HCT116 (cell line): ENCODE measurements around the gene AFDN. TPM values are rescaled to one million over a fixed set of nuclear protein-coding genes. Genes with fewer than 3 reads are reported as not detected.

Source experiments
- ATAC-seq: fragments of 200-7000 bp; cut with Tn5 transposase; 2 replicates; pipeline ENCODE4 v1.9.1; 2020; ENCODE audit warnings: mild to moderate bottlenecking, moderate library complexity
- BruUV-seq: library from RNA; stranded (reverse); fragments of 400-500 nt; replicated peaks from 2 replicates; lab custom pipeline; 2021; lab: Mats Ljungman, UMichigan
- CTCF ChIA-PET: fragments of 300-600 bp; sonication (Branson Sonifier 250); formaldehyde crosslinking; loops from one replicate; lab custom pipeline; 2021; ENCODE audit warnings: antibody characterized with exemption; lab: Charles Lee
- POLR2A ChIA-PET: fragments of 300-600, 350-600 bp; sonication (Branson Sonifier 250); formaldehyde crosslinking; loops from one replicate; lab custom pipeline; 2021; ENCODE audit warnings: antibody characterized with exemption; lab: Charles Lee
- RAD21 ChIA-PET, 2 experiments: fragments of 300-600 bp; sonication (Branson Sonifier 250); formaldehyde crosslinking; loops; one replicate each; lab custom pipeline; 2023; ENCODE audit warnings: low total read pairs in 2 of 2; ENCODE audit not compliant: uncharacterized antibody in 2 of 2, unreplicated experiment in 2 of 2, low non-redundant PET in 1 of 2; lab: Charles Lee
- DNase-seq: peaks from one replicate; pipeline ENCODE4 v3.0.0-alpha.2; 2010; ENCODE audit warnings: low read depth, low spot score
- H2AFZ ChIP-seq: fragments of 200-600 bp; shearing (Covaris generic), sonication (generic); 2 replicates; pipeline ENCODE4 v1.6.1; 2017; ENCODE audit warnings: low read depth, mixed run types, mixed read lengths, antibody characterized with exemption, low read length; ENCODE audit not compliant: poor library complexity, severe bottlenecking
- H3K27ac ChIP-seq: 2 replicates; pipeline ENCODE4 v1.5.1; 2012; ENCODE audit warnings: low read depth, low read length
- H3K27me3 ChIP-seq: fragments of 200-600 bp; sonication (generic); 2 replicates; pipeline ENCODE4 v1.6.1; 2016; ENCODE audit warnings: mixed run types, low read length, mixed read lengths; ENCODE audit not compliant: insufficient read depth
- H3K36me3 ChIP-seq, 2 experiments: fragments of 200-500 bp in 1 of 2; fragments of 200-600 bp in 1 of 2; sonication (Bioruptor generic) in 1 of 2; sonication (generic) in 1 of 2; 2 replicates each; pipeline versions ENCODE4 v1.5.1 to v1.6.1; 2014 to 2016; ENCODE audit warnings: low read length in 2 of 2, inconsistent platforms in 1 of 2, mixed read lengths in 1 of 2, mixed run types in 1 of 2; ENCODE audit not compliant: insufficient read depth in 2 of 2, control insufficient read depth in 1 of 2
- H3K4me1 ChIP-seq, 2 experiments: fragments of 200-600 bp in 1 of 2; sonication (generic) in 1 of 2; 2 replicates each; pipeline versions ENCODE4 v1.5.1 to v1.6.1; 2012 to 2017; ENCODE audit warnings: low read length in 2 of 2, inconsistent platforms in 1 of 2, mild to moderate bottlenecking in 1 of 2, mixed read lengths in 1 of 2, mixed run types in 1 of 2, moderate library complexity in 1 of 2; ENCODE audit not compliant: insufficient read depth in 2 of 2, control insufficient read depth in 1 of 2
- H3K4me2 ChIP-seq: fragments of 200-600 bp; sonication (generic); 2 replicates; pipeline ENCODE4 v1.6.1; 2017; ENCODE audit warnings: mixed run types, low read length, mixed read lengths
- H3K4me3 ChIP-seq, 2 experiments: fragments of 200-600 bp in 1 of 2; sonication (generic) in 1 of 2; replicated peaks in 1 of 2; 2 replicates each; pipeline ENCODE4 v1.5.1; 2011 to 2016; ENCODE audit warnings: low read length in 2 of 2, control low read depth in 1 of 2, low read depth in 1 of 2, mild to moderate bottlenecking in 1 of 2, mixed read lengths in 1 of 2, mixed run types in 1 of 2
- H3K79me2 ChIP-seq: fragments of 200-600 bp; sonication (generic); 2 replicates; pipeline ENCODE4 v1.6.1; 2017; ENCODE audit warnings: mild to moderate bottlenecking, mixed run types, low read length, moderate library complexity, mixed read lengths; ENCODE audit not compliant: insufficient read depth
- H3K9ac ChIP-seq: fragments of 200-600 bp; sonication (generic); 2 replicates; pipeline ENCODE4 v1.6.1; 2016; ENCODE audit warnings: low read length, mixed read lengths
- H3K9me2 ChIP-seq: fragments of 200-600 bp; sonication (generic), shearing (Covaris generic); 2 replicates; pipeline ENCODE4 v1.6.1; 2017; ENCODE audit warnings: mixed run types, mild to moderate bottlenecking, moderate library complexity; ENCODE audit not compliant: insufficient read depth
- H3K9me3 ChIP-seq, 2 experiments: fragments of 200-500 bp in 1 of 2; fragments of 200-600 bp in 1 of 2; sonication (Bioruptor generic) in 1 of 2; sonication (generic) in 1 of 2; 2 replicates each; pipeline ENCODE4 v1.6.1; 2014 to 2017; ENCODE audit warnings: low read length in 2 of 2, mixed read lengths in 2 of 2, inconsistent platforms in 1 of 2, low read depth in 1 of 2, mild to moderate bottlenecking in 1 of 2, mixed run types in 1 of 2, moderate library complexity in 1 of 2; ENCODE audit not compliant: control insufficient read depth in 1 of 2, insufficient read depth in 1 of 2
- H4K20me1 ChIP-seq: fragments of 200-600 bp; sonication (generic), shearing (Covaris generic); 2 replicates; pipeline ENCODE4 v1.6.1; 2017; ENCODE audit warnings: mixed run types, mild to moderate bottlenecking, moderate library complexity; ENCODE audit not compliant: insufficient read depth
- CBX3 ChIP-seq: IDR thresholded peaks from 2 replicates; pipeline ENCODE4 v1.6.1; 2012; ENCODE audit warnings: low read depth
- CEBPB ChIP-seq: IDR thresholded peaks from 2 replicates; pipeline ENCODE4 v1.6.1; 2012; ENCODE audit warnings: low read depth
- EGR1 ChIP-seq: IDR thresholded peaks from 2 replicates; pipeline ENCODE4 v1.6.1; 2012; ENCODE audit warnings: low read depth
- EZH2 ChIP-seq: fragments of 200-600 bp; sonication (generic); IDR thresholded peaks from 2 replicates; pipeline ENCODE4 v1.6.1; 2017; ENCODE audit warnings: antibody characterized with exemption, mixed run types
- FOSL1 ChIP-seq: IDR thresholded peaks from 2 replicates; pipeline ENCODE4 v1.6.1; 2012; ENCODE audit warnings: low read depth
- JUND ChIP-seq: IDR thresholded peaks from 2 replicates; pipeline ENCODE4 v1.6.1; 2012
- POLR2A ChIP-seq: IDR thresholded peaks from 2 replicates; pipeline ENCODE4 v1.7.0; 2011; ENCODE audit warnings: borderline replicate concordance; ENCODE audit not compliant: insufficient read depth, insufficient read length; ENCODE audit errors: extremely low read depth
- POLR2AphosphoS5 ChIP-seq: IDR thresholded peaks from 2 replicates; pipeline ENCODE4 v1.6.1; 2011; ENCODE audit warnings: mild to moderate bottlenecking, low read depth, low read length, moderate library complexity
- RAD21 ChIP-seq: IDR thresholded peaks from 2 replicates; pipeline ENCODE4 v1.6.1; 2012; ENCODE audit warnings: low read depth, mild to moderate bottlenecking
- SIN3A ChIP-seq: IDR thresholded peaks from 2 replicates; pipeline ENCODE4 v1.6.1; 2012; ENCODE audit warnings: low read depth
- TCF7L2 ChIP-seq: IDR thresholded peaks from 2 replicates; pipeline ENCODE4 v1.7.0; 2011; ENCODE audit warnings: borderline replicate concordance, inconsistent platforms; ENCODE audit not compliant: insufficient read depth, insufficient read length; ENCODE audit errors: extremely low read depth
- YY1 ChIP-seq: IDR thresholded peaks from 2 replicates; pipeline ENCODE4 v1.6.1; 2011; ENCODE audit warnings: low read length, low read depth, moderate library complexity, mild to moderate bottlenecking; ENCODE audit not compliant: insufficient replicate concordance; ENCODE audit errors: extremely low read depth
- ZFX ChIP-seq: fragments of 450-650 bp; IDR thresholded peaks from 2 replicates; pipeline ENCODE4 v1.6.1; 2017
- ZNF274 ChIP-seq: fragments of 200-500 bp; sonication (Bioruptor generic); IDR thresholded peaks from 2 replicates; pipeline ENCODE4 v1.6.1; 2014; ENCODE audit warnings: mild to moderate bottlenecking, low read depth, low read length, inconsistent platforms
- intact Hi-C: fragments of 100-400 bp; cut with micrococcal nuclease; formaldehyde crosslinking; loops from 2 replicates; pipeline ENCODE4 v1.10.0; 2022
- total RNA-seq: library from RNA; stranded (reverse); gene quantifications from one replicate; pipeline ENCODE4 v1.2.1, GENCODE V29; 2021; ENCODE audit not compliant: unreplicated experiment
- TF ChIP-seq, protein P1 (sequence below): IDR thresholded peaks from 2 replicates; pipeline ENCODE4 v1.6.1; 2012; ENCODE audit warnings: low read depth
- TF ChIP-seq, protein P2 (sequence below): IDR thresholded peaks from 2 replicates; pipeline ENCODE4 v1.6.1; 2011; ENCODE audit warnings: mild to moderate bottlenecking, low read length, moderate library complexity; ENCODE audit not compliant: insufficient replicate concordance; ENCODE audit errors: extremely low read depth
- TF ChIP-seq, protein P3 (sequence below): IDR thresholded peaks from 2 replicates; pipeline ENCODE4 v1.6.1; 2012

Gene AFDN
- total RNA-seq, 1 experiment from 2014 or later, result 59.4 TPM

DNA sequence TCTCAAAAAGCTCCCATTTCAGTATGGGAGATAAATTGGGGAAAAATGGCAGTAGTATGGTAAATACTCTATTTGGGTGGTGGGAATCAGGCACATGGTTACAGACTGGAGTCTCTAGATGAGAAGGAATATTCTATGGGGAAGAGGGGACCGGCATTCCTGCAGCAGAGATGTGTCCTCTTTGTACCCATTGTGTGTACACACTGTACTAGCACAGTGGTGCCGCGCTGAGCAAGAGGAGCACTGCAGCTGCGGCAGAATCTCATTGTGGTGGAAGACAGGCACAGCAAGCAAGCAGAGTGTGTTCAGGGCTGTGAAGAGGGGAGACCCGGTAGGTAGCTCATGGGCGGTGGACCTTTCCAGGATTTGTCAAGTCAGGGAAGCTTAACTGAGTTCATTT, 13.0 kb downstream of the AFDN start:
- no peak for DNase-seq
- no TSS peak for BruUV-seq
- intact Hi-C loops, result no loop called here
- H3K36me3 ChIP-seq, result no peaks in the 10 kb centered on the region
- H3K27me3 ChIP-seq, result no peaks in the 10 kb centered on the region
- TF ChIP-seq FOSL1 (no peak), CBX3 (no peak), JUND (no peak)
- no peak overlapping the region for H3K27ac ChIP-seq
- ATAC-seq, result no peak
- ChIA-PET CTCF (no interaction called here), POLR2A (no interaction called here), RAD21 (no interaction called here)
- H3K9me2 ChIP-seq, result no peaks in the 10 kb centered on the region
- H2AFZ ChIP-seq, result no peak overlapping the region
- H3K9me3 ChIP-seq, result no peaks in the 10 kb centered on the region
- H3K4me2 ChIP-seq, result no peak overlapping the region
- H4K20me1 ChIP-seq, result peaks cover 21% of the 10 kb centered on the region; the same call in 1 of the 2 replicates
- peaks cover 100% of the 10 kb centered on the region for H3K79me2 ChIP-seq
- no peak overlapping the region for H3K4me3 ChIP-seq
- no peak overlapping the region for H3K9ac ChIP-seq
- H3K4me1 ChIP-seq, result no peaks in the 10 kb centered on the region

DNA sequence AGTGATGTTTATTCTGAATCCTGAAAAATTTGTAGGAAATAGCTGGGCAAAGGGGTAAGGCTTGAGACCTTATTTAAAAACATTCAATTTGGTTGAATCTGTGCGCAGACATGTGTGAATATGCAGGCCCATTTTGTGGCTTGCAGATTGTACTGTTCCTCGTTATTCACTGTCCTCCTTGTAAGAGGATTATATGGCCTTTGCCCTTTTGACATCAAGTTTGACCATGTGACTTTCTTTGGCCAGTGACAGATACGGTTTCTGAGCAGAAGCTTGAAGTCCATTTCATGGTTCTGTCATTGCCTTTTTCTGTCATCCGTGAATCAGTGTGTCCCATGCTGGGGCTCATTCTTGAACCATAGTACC, 13.4 kb downstream of the AFDN start:
- BruUV-seq, result no TSS peak
- Histone ChIP-seq H3K4me2 (no peak overlapping the region), H3K9ac (no peak overlapping the region), H3K36me3 (no peaks in the 10 kb centered on the region), H3K9me2 (no peaks in the 10 kb centered on the region)
- ChIA-PET POLR2A (no interaction called here), RAD21 (no interaction called here)
- intact Hi-C loops, result no loop called here
- no peak for TF ChIP-seq YY1
- TF ChIP-seq RAD21, result no peak
- TF ChIP-seq, protein P1, sequence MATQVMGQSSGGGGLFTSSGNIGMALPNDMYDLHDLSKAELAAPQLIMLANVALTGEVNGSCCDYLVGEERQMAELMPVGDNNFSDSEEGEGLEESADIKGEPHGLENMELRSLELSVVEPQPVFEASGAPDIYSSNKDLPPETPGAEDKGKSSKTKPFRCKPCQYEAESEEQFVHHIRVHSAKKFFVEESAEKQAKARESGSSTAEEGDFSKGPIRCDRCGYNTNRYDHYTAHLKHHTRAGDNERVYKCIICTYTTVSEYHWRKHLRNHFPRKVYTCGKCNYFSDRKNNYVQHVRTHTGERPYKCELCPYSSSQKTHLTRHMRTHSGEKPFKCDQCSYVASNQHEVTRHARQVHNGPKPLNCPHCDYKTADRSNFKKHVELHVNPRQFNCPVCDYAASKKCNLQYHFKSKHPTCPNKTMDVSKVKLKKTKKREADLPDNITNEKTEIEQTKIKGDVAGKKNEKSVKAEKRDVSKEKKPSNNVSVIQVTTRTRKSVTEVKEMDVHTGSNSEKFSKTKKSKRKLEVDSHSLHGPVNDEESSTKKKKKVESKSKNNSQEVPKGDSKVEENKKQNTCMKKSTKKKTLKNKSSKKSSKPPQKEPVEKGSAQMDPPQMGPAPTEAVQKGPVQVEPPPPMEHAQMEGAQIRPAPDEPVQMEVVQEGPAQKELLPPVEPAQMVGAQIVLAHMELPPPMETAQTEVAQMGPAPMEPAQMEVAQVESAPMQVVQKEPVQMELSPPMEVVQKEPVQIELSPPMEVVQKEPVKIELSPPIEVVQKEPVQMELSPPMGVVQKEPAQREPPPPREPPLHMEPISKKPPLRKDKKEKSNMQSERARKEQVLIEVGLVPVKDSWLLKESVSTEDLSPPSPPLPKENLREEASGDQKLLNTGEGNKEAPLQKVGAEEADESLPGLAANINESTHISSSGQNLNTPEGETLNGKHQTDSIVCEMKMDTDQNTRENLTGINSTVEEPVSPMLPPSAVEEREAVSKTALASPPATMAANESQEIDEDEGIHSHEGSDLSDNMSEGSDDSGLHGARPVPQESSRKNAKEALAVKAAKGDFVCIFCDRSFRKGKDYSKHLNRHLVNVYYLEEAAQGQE, result no peak
- TF ChIP-seq POLR2A, result no peak
- TF ChIP-seq CEBPB, result no peak
- TF ChIP-seq EGR1, result no peak
- TF ChIP-seq ZFX, result no peak
- TF ChIP-seq POLR2AphosphoS5, result no peak
- no peak for TF ChIP-seq SIN3A
- TF ChIP-seq, protein P2, sequence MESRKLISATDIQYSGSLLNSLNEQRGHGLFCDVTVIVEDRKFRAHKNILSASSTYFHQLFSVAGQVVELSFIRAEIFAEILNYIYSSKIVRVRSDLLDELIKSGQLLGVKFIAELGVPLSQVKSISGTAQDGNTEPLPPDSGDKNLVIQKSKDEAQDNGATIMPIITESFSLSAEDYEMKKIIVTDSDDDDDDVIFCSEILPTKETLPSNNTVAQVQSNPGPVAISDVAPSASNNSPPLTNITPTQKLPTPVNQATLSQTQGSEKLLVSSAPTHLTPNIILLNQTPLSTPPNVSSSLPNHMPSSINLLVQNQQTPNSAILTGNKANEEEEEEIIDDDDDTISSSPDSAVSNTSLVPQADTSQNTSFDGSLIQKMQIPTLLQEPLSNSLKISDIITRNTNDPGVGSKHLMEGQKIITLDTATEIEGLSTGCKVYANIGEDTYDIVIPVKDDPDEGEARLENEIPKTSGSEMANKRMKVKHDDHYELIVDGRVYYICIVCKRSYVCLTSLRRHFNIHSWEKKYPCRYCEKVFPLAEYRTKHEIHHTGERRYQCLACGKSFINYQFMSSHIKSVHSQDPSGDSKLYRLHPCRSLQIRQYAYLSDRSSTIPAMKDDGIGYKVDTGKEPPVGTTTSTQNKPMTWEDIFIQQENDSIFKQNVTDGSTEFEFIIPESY, result no peak
- no peak for TF ChIP-seq EZH2
- TF ChIP-seq FOSL1, result no peak
- TF ChIP-seq, protein P3, sequence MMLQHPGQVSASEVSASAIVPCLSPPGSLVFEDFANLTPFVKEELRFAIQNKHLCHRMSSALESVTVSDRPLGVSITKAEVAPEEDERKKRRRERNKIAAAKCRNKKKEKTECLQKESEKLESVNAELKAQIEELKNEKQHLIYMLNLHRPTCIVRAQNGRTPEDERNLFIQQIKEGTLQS, result no peak
- TF ChIP-seq TCF7L2, result no peak
- no peak for TF ChIP-seq ZNF274
- TF ChIP-seq, all 23 proteins: peak for 0
- Histone ChIP-seq H3K4me1 (no peaks in the 10 kb centered on the region), H4K20me1 (peaks cover 21% of the 10 kb centered on the region; the same call in 1 of the 2 replicates), H3K27ac (no peak overlapping the region), H3K27me3 (no peaks in the 10 kb centered on the region), H2AFZ (no peak overlapping the region), H3K79me2 (peaks cover 100% of the 10 kb centered on the region), H3K4me3 (no peak overlapping the region), H3K9me3 (no peaks in the 10 kb centered on the region)
- CTCF ChIA-PET, result no interaction called here
- ATAC-seq (no peak), DNase-seq (no peak)
